ENCODE data around the gene RNH1. TPM values are rescaled to one million over a fixed set of nuclear protein-coding genes. Genes with fewer than 3 reads are reported as not detected.
"Not testable (repeated sequence)": the region's sequence is repeated elsewhere in the genome, so short reads cannot be mapped to it uniquely, and the experiment has no call there.

Gene RNH1
- polyA plus RNA-seq, 4 donors, result 67.0 to 117 (median 102) TPM

- no peak for DNase-seq (ENCODE audit: low read depth in 4 of 4, low spot score in 2 of 4)
These were observed 22.4 kb downstream of the RNH1 start for GRCh38 chr11:484616-485015.

GRCh38 chr11:479311-479710, 27.7 kb downstream of the RNH1 start:
- no peak for DNase-seq (ENCODE audit: low read depth in 4 of 4, low spot score in 2 of 4)

- DNase-seq (ENCODE audit: low read depth in 4 of 4, low spot score in 2 of 4), result no peak
These were observed 29.9 kb downstream of the RNH1 start for GRCh38 chr11:477052-477715.

GRCh38 chr11:476416-476815, 30.6 kb downstream of the RNH1 start:
- no peak for DNase-seq (ENCODE audit: low read depth in 4 of 4, low spot score in 2 of 4)

- DNase-seq (ENCODE audit: low read depth in 4 of 4, low spot score in 2 of 4), result no peak
These were observed 31.1 kb downstream of the RNH1 start for GRCh38 chr11:475941-476340.

- no peak for DNase-seq (ENCODE audit: low read depth in 4 of 4, low spot score in 2 of 4)
These were observed 32.0 kb downstream of the RNH1 start for GRCh38 chr11:474914-475506.

GRCh38 chr11:473962-474785, 32.9 kb downstream of the RNH1 start:
- no peak for DNase-seq (ENCODE audit: low read depth in 4 of 4, low spot score in 2 of 4)

GRCh38 chr11:473415-473814, 33.6 kb downstream of the RNH1 start:
- DNase-seq (ENCODE audit: low read depth in 4 of 4, low spot score in 2 of 4), result no peak

GRCh38 chr11:472816-473215, 34.2 kb downstream of the RNH1 start:
- DNase-seq (ENCODE audit: low read depth in 4 of 4, low spot score in 2 of 4), result no peak

- no peak for DNase-seq (ENCODE audit: low read depth in 4 of 4, low spot score in 2 of 4)
These were observed 34.8 kb downstream of the RNH1 start for GRCh38 chr11:472272-472671.

GRCh38 chr11:471468-472145, 35.4 kb downstream of the RNH1 start:
- no peak for DNase-seq (ENCODE audit: low read depth in 4 of 4, low spot score in 2 of 4)

GRCh38 chr11:469684-470560, 37.1 kb downstream of the RNH1 start:
- DNase-seq (ENCODE audit: low read depth in 4 of 4, low spot score in 2 of 4), result no peak

GRCh38 chr11:469026-469683, 37.9 kb downstream of the RNH1 start:
- not testable (repeated sequence) for DNase-seq (ENCODE audit: low read depth in 4 of 4, low spot score in 2 of 4)

GRCh38 chr11:468493-468892, 38.5 kb downstream of the RNH1 start:
- DNase-seq (ENCODE audit: low read depth in 4 of 4, low spot score in 2 of 4), result no peak

- DNase-seq (ENCODE audit: low read depth in 4 of 4, low spot score in 2 of 4), result no peak
These were observed 39.0 kb downstream of the RNH1 start for GRCh38 chr11:468036-468435.

- DNase-seq (ENCODE audit: low read depth in 4 of 4, low spot score in 2 of 4), result no peak
These were observed 41.0 kb downstream of the RNH1 start for GRCh38 chr11:465896-466530.

- DNase-seq (ENCODE audit: low read depth in 4 of 4, low spot score in 2 of 4), result no peak
These were observed 42.7 kb downstream of the RNH1 start for GRCh38 chr11:464316-464715.

GRCh38 chr11:462107-462890, 44.7 kb downstream of the RNH1 start:
- no peak for DNase-seq (ENCODE audit: low read depth in 4 of 4, low spot score in 2 of 4)

All from left renal cortex interstitium (tissue), 4 donors.